ENCODE measurements around the gene GAS6.
"Not testable (repeated sequence)": the region's sequence is repeated elsewhere in the genome, so short reads cannot be mapped to it uniquely, and the experiment has no call there.

The GAS6 gene

GRCh38 chr13:113886561-113887112 is 22.8 kb upstream of the GAS6 start:
- DNase-seq: no peak

- no peak for DNase-seq
Measured at GRCh38 chr13:113884821-113885220, 20.9 kb upstream of the GAS6 start.

- no peak for DNase-seq
Measured at GRCh38 chr13:113883921-113884804, 20.3 kb upstream of the GAS6 start.

- DNase-seq: no peak
Measured at GRCh38 chr13:113883314-113883811, 19.5 kb upstream of the GAS6 start.

- DNase-seq: no peak
Measured at GRCh38 chr13:113882716-113883115, 18.8 kb upstream of the GAS6 start.

GRCh38 chr13:113882267-113882630 is 18.4 kb upstream of the GAS6 start:
- no peak for DNase-seq

- no peak for DNase-seq
Measured at GRCh38 chr13:113881614-113882266, 17.9 kb upstream of the GAS6 start.

GRCh38 chr13:113880651-113881611 is 17.1 kb upstream of the GAS6 start:
- DNase-seq: no peak

GRCh38 chr13:113879494-113880360 is 15.9 kb upstream of the GAS6 start:
- no peak for DNase-seq

- no peak for DNase-seq
Measured at GRCh38 chr13:113879017-113879416, 15.1 kb upstream of the GAS6 start.

GRCh38 chr13:113877149-113877990 is 13.5 kb upstream of the GAS6 start:
- no peak for DNase-seq

- DNase-seq: no peak
Measured at GRCh38 chr13:113876346-113877148, 12.7 kb upstream of the GAS6 start.

- no peak for DNase-seq
Measured at GRCh38 chr13:113875837-113876281, 12.0 kb upstream of the GAS6 start.

- DNase-seq: no peak
Measured at GRCh38 chr13:113875429-113875815, 11.5 kb upstream of the GAS6 start.

GRCh38 chr13:113874579-113875428 is 10.9 kb upstream of the GAS6 start:
- DNase-seq: no peak

GRCh38 chr13:113874177-113874576 is 10.3 kb upstream of the GAS6 start:
- no peak for DNase-seq

- DNase-seq: no peak
Measured at GRCh38 chr13:113869263-113869662, 5.4 kb upstream of the GAS6 start.

- DNase-seq: not testable (repeated sequence)
Measured at GRCh38 chr13:113867913-113868312, 4.0 kb upstream of the GAS6 start.

- DNase-seq: no peak
Measured at GRCh38 chr13:113865427-113865826, 1.6 kb upstream of the GAS6 start.

All from 8988T (cell line).